Liver (tissue), 9 donors: ENCODE results near the gene PPP6R3. TPM values are rescaled to one million over a fixed set of nuclear protein-coding genes. Genes with fewer than 3 reads are reported as not detected.

Experiments used
- DNase-seq: peaks from one replicate; pipeline ENCODE4 v3.0.0-alpha.2; 2017; ENCODE audit warnings: low spot score
- H3K27ac ChIP-seq, 2 donors: one replicate each; pipeline ENCODE4 v1.7.0; 2013; ENCODE audit warnings: inconsistent platforms in 2 of 2, low read length in 2 of 2, control low read depth in 1 of 2, low read depth in 1 of 2, mild to moderate bottlenecking in 1 of 2
- H3K27me3 ChIP-seq, 4 donors: one replicate each; pipeline versions ENCODE4 v1.6.1 to v1.7.0; 2013; ENCODE audit warnings: low read length in 3 of 4, inconsistent platforms in 1 of 4, mild to moderate bottlenecking in 1 of 4, moderate library complexity in 1 of 4; ENCODE audit not compliant: control insufficient read depth in 4 of 4, insufficient read depth in 4 of 4
- H3K36me3 ChIP-seq, 4 donors: one replicate each; pipeline versions ENCODE4 v1.6.1 to v1.7.0; 2013; ENCODE audit warnings: low read length in 3 of 4, mild to moderate bottlenecking in 3 of 4, low read depth in 1 of 4, moderate library complexity in 1 of 4; ENCODE audit not compliant: control insufficient read depth in 4 of 4, insufficient read depth in 3 of 4
- H3K4me1 ChIP-seq, 4 donors: one replicate each; pipeline versions ENCODE4 v1.6.1 to v1.7.0; 2013; ENCODE audit warnings: low read length in 3 of 4, mild to moderate bottlenecking in 3 of 4, moderate library complexity in 1 of 4; ENCODE audit not compliant: control insufficient read depth in 4 of 4, insufficient read depth in 4 of 4
- H3K4me3 ChIP-seq, 3 donors: one replicate each; pipeline versions ENCODE4 v1.6.1 to v1.7.0; 2013; ENCODE audit warnings: low read length in 3 of 3, control low read depth in 1 of 3, low read depth in 1 of 3, mild to moderate bottlenecking in 1 of 3
- H3K9ac ChIP-seq, 2 donors: one replicate each; pipeline ENCODE4 v1.7.0; 2013; ENCODE audit warnings: low read length in 2 of 2, mild to moderate bottlenecking in 2 of 2, moderate library complexity in 2 of 2, control low read depth in 1 of 2, low read depth in 1 of 2
- H3K9me3 ChIP-seq, 4 donors: one replicate each; pipeline versions ENCODE4 v1.6.1 to v1.7.0; 2013; ENCODE audit warnings: low read length in 3 of 4; ENCODE audit not compliant: control insufficient read depth in 4 of 4
- EGR1 ChIP-seq, 2 donors: IDR thresholded peaks; 2 replicates each; pipeline ENCODE4 v1.6.1; 2016 to 2018; ENCODE audit warnings: antibody characterized with exemption in 2 of 2, low read depth in 2 of 2
- FOXA2 ChIP-seq: IDR thresholded peaks from 2 replicates; pipeline ENCODE4 v1.6.1; 2016; ENCODE audit warnings: antibody characterized with exemption
- GABPA ChIP-seq, 2 donors: IDR thresholded peaks in 1 of 2; conservative IDR thresholded peaks in 1 of 2; 2 replicates each; pipeline ENCODE4 v1.6.1; 2016; ENCODE audit warnings: antibody characterized with exemption in 2 of 2, mild to moderate bottlenecking in 1 of 2, moderate library complexity in 1 of 2
- HNF4A ChIP-seq, 2 donors: conservative IDR thresholded peaks; 2 replicates each; pipeline ENCODE4 v1.6.1; 2016; ENCODE audit warnings: antibody characterized with exemption in 2 of 2, mild to moderate bottlenecking in 2 of 2
- JUND ChIP-seq, 2 donors: IDR thresholded peaks; 2 replicates each; pipeline ENCODE4 v1.6.1; 2016; ENCODE audit warnings: antibody characterized with exemption in 2 of 2
- NR2F2 ChIP-seq: IDR thresholded peaks from 2 replicates; pipeline ENCODE4 v1.6.1; 2016; ENCODE audit warnings: antibody characterized with exemption
- RAD21 ChIP-seq, 2 donors: IDR thresholded peaks; 2 replicates each; pipeline ENCODE4 v1.6.1; 2016; ENCODE audit warnings: antibody characterized with exemption in 2 of 2, mild to moderate bottlenecking in 2 of 2
- RXRA ChIP-seq, 2 donors: IDR thresholded peaks; 2 replicates each; pipeline ENCODE4 v1.6.1; 2017 to 2018; ENCODE audit warnings: antibody characterized with exemption in 2 of 2, mild to moderate bottlenecking in 1 of 2
- SP1 ChIP-seq: IDR thresholded peaks from 2 replicates; pipeline ENCODE4 v1.6.1; 2018; ENCODE audit warnings: antibody characterized with exemption, mild to moderate bottlenecking
- TAF1 ChIP-seq: conservative IDR thresholded peaks from 2 replicates; pipeline ENCODE4 v1.6.1; 2016; ENCODE audit warnings: antibody characterized with exemption, mild to moderate bottlenecking
- YY1 ChIP-seq: IDR thresholded peaks from 2 replicates; pipeline ENCODE4 v1.6.1; 2016; ENCODE audit warnings: antibody characterized with exemption, mild to moderate bottlenecking
- WGBS: extraction: QIAGEN DNeasy Blood & Tissue Kit; methylation state at CpG from one replicate; pipeline ENCODE4 v1.1.7; 2013; 5-methylcytosine and 5-hydroxymethylcytosine counted together
- polyA plus RNA-seq, 2 donors: library from polyadenylated mRNA; stranded (reverse) in 1 of 2; unstranded in 1 of 2; fragments of 200-250 nt in 1 of 2; fragments of >200 nt in 1 of 2; fragmentation: Nextera tagmentation in 1 of 2; extraction: Ambion mirVana in 1 of 2; gene quantifications; one replicate each; pipeline versions ENCODE4 v1.2.1 to v1.2.3, GENCODE V29; 2013 to 2015
- total RNA-seq, 2 donors: library from RNA; depleted of rRNA; stranded (reverse); fragments of >200 nt; gene quantifications; one replicate each; pipeline ENCODE4 v1.2.3, GENCODE V29; 2014
- TF ChIP-seq, protein P1 (sequence below): fragments of 150-350 bp; IDR thresholded peaks from 2 replicates; pipeline ENCODE4 v1.5.1; 2017; ENCODE audit warnings: improper control_type of control experiment, low read depth, low read length; ENCODE audit not compliant: missing input control
- TF ChIP-seq, protein P2 (sequence below): IDR thresholded peaks from 2 replicates; pipeline ENCODE4 v1.6.1; 2016; ENCODE audit warnings: antibody characterized with exemption, mild to moderate bottlenecking
- TF ChIP-seq, protein P3 (sequence below): IDR thresholded peaks from 2 replicates; pipeline ENCODE4 v1.6.1; 2016; ENCODE audit warnings: antibody characterized with exemption
- TF ChIP-seq, protein P4 (sequence below): IDR thresholded peaks from 2 replicates; pipeline ENCODE4 v1.6.1; 2016; ENCODE audit warnings: antibody characterized with exemption
- TF ChIP-seq, protein P5 (sequence below): IDR thresholded peaks from 2 replicates; pipeline ENCODE4 v1.6.1; 2016; ENCODE audit warnings: antibody characterized with exemption
- donor health status: healthy.
- donor health status: healthy.
- donor health status: healthy.
- donor health status: healthy.
- donor health status: healthy.

PPP6R3 gene
- total and polyA plus RNA-seq, 4 donors: 12.3 to 101 (median 58.1) TPM

DNA sequence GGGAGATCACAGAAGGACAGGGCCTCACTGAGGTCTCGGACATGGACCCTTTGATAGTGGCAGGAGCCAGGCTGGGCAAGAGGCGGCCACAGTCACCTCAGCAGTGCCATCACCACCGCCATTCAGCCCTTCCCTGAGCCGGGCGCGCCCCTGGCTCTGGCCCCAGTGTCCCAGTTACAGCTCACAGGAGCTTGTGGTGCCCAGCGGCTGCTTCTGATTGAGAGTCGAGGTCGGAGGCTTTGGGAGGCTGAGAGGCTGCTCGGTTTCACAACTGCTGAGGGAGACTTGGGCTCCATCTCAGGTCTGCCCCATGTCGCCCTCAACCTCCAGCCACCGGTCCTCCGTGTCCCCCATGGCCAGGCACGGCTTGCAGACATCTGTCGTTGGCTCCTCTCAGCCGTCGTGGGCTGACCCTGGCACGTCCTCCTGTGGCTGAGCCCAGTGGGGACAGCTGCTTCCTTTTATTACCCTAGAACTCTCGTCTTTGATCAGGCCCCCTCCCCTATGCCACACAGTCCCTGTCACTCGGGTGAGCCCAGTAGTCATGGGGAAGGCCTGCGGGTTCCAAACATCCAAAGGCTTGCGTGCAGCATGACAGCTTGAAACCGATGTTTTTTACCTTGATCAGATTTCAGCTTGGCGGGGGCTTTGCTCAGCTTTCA is 28.4 kb upstream of the PPP6R3 start:
- Histone ChIP-seq H3K9me3 (peaks cover 0 to 5% (median 3%) of the 10 kb centered on the region in 4 donors), H3K27ac (no peak overlapping the region), H3K4me1 (no peaks in the 10 kb centered on the region), H3K4me3 (no peak overlapping the region), H3K36me3 (peaks cover 24 to 83% (median 45%) of the 10 kb centered on the region in 4 donors), H3K9ac (no peak overlapping the region), H3K27me3 (no peaks in the 10 kb centered on the region)
- no peak for TF ChIP-seq YY1
- TF ChIP-seq EGR1 (IDR thresholded peaks at IDR 0.05; ENCODE audit: low read depth in 2 of 2): no peak
- TF ChIP-seq, protein P1, sequence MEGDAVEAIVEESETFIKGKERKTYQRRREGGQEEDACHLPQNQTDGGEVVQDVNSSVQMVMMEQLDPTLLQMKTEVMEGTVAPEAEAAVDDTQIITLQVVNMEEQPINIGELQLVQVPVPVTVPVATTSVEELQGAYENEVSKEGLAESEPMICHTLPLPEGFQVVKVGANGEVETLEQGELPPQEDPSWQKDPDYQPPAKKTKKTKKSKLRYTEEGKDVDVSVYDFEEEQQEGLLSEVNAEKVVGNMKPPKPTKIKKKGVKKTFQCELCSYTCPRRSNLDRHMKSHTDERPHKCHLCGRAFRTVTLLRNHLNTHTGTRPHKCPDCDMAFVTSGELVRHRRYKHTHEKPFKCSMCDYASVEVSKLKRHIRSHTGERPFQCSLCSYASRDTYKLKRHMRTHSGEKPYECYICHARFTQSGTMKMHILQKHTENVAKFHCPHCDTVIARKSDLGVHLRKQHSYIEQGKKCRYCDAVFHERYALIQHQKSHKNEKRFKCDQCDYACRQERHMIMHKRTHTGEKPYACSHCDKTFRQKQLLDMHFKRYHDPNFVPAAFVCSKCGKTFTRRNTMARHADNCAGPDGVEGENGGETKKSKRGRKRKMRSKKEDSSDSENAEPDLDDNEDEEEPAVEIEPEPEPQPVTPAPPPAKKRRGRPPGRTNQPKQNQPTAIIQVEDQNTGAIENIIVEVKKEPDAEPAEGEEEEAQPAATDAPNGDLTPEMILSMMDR: no peak
- TF ChIP-seq, protein P2, sequence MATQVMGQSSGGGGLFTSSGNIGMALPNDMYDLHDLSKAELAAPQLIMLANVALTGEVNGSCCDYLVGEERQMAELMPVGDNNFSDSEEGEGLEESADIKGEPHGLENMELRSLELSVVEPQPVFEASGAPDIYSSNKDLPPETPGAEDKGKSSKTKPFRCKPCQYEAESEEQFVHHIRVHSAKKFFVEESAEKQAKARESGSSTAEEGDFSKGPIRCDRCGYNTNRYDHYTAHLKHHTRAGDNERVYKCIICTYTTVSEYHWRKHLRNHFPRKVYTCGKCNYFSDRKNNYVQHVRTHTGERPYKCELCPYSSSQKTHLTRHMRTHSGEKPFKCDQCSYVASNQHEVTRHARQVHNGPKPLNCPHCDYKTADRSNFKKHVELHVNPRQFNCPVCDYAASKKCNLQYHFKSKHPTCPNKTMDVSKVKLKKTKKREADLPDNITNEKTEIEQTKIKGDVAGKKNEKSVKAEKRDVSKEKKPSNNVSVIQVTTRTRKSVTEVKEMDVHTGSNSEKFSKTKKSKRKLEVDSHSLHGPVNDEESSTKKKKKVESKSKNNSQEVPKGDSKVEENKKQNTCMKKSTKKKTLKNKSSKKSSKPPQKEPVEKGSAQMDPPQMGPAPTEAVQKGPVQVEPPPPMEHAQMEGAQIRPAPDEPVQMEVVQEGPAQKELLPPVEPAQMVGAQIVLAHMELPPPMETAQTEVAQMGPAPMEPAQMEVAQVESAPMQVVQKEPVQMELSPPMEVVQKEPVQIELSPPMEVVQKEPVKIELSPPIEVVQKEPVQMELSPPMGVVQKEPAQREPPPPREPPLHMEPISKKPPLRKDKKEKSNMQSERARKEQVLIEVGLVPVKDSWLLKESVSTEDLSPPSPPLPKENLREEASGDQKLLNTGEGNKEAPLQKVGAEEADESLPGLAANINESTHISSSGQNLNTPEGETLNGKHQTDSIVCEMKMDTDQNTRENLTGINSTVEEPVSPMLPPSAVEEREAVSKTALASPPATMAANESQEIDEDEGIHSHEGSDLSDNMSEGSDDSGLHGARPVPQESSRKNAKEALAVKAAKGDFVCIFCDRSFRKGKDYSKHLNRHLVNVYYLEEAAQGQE: no peak
- TF ChIP-seq, protein P3, sequence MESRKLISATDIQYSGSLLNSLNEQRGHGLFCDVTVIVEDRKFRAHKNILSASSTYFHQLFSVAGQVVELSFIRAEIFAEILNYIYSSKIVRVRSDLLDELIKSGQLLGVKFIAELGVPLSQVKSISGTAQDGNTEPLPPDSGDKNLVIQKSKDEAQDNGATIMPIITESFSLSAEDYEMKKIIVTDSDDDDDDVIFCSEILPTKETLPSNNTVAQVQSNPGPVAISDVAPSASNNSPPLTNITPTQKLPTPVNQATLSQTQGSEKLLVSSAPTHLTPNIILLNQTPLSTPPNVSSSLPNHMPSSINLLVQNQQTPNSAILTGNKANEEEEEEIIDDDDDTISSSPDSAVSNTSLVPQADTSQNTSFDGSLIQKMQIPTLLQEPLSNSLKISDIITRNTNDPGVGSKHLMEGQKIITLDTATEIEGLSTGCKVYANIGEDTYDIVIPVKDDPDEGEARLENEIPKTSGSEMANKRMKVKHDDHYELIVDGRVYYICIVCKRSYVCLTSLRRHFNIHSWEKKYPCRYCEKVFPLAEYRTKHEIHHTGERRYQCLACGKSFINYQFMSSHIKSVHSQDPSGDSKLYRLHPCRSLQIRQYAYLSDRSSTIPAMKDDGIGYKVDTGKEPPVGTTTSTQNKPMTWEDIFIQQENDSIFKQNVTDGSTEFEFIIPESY: no peak
- no peak for TF ChIP-seq NR2F2
- TF ChIP-seq HNF4A (conservative IDR thresholded peaks at IDR 0.05): no peak
- TF ChIP-seq RAD21 (IDR thresholded peaks at IDR 0.05): no peak
- TF ChIP-seq, protein P4, sequence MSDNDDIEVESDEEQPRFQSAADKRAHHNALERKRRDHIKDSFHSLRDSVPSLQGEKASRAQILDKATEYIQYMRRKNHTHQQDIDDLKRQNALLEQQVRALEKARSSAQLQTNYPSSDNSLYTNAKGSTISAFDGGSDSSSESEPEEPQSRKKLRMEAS: no peak
- no peak for TF ChIP-seq TAF1
- TF ChIP-seq SP1: no peak
- no peak for TF ChIP-seq JUND (IDR thresholded peaks at IDR 0.05)
- TF ChIP-seq, protein P5, sequence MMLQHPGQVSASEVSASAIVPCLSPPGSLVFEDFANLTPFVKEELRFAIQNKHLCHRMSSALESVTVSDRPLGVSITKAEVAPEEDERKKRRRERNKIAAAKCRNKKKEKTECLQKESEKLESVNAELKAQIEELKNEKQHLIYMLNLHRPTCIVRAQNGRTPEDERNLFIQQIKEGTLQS: no peak
- TF ChIP-seq GABPA (IDR thresholded peaks at IDR 0.05 in 1 of 2, conservative IDR thresholded peaks at IDR 0.05 in 1 of 2): no peak
- TF ChIP-seq RXRA (IDR thresholded peaks at IDR 0.05): no peak
- no peak for TF ChIP-seq FOXA2
- no peak for DNase-seq
- WGBS: 94% methylated on average over 24 of the region's 24 CpGs
